ENCODE data around the gene CWC25.

GRCh38 chr17:38873640-38874380 is 48.7 kb upstream of the CWC25 start:
- no peak for TF ChIP-seq CTCF (conservative IDR thresholded peaks at IDR 0.05; ENCODE audit: low read depth, low read length)
- no peak for TF ChIP-seq EZH2 (IDR thresholded peaks at IDR 0.05; ENCODE audit: borderline replicate concordance, low read depth, low read length, poor library complexity, severe bottlenecking)
